Epithelial cell of alveolus of lung (primary cell): ENCODE measurements around the gene NDUFAF5. TPM values are rescaled to one million over a fixed set of nuclear protein-coding genes. Genes with fewer than 3 reads are reported as not detected.

Source experiments
- total RNA-seq: library from RNA; depleted of rRNA; stranded (reverse); fragments of >200 nt; gene quantifications from 2 replicates; pipeline ENCODE4 v1.2.1, GENCODE V29; 2015

Gene NDUFAF5, protein sequence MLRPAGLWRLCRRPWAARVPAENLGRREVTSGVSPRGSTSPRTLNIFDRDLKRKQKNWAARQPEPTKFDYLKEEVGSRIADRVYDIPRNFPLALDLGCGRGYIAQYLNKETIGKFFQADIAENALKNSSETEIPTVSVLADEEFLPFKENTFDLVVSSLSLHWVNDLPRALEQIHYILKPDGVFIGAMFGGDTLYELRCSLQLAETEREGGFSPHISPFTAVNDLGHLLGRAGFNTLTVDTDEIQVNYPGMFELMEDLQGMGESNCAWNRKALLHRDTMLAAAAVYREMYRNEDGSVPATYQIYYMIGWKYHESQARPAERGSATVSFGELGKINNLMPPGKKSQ
- 9.9 and 20.8 TPM in 2 replicates for total RNA-seq

DNA sequence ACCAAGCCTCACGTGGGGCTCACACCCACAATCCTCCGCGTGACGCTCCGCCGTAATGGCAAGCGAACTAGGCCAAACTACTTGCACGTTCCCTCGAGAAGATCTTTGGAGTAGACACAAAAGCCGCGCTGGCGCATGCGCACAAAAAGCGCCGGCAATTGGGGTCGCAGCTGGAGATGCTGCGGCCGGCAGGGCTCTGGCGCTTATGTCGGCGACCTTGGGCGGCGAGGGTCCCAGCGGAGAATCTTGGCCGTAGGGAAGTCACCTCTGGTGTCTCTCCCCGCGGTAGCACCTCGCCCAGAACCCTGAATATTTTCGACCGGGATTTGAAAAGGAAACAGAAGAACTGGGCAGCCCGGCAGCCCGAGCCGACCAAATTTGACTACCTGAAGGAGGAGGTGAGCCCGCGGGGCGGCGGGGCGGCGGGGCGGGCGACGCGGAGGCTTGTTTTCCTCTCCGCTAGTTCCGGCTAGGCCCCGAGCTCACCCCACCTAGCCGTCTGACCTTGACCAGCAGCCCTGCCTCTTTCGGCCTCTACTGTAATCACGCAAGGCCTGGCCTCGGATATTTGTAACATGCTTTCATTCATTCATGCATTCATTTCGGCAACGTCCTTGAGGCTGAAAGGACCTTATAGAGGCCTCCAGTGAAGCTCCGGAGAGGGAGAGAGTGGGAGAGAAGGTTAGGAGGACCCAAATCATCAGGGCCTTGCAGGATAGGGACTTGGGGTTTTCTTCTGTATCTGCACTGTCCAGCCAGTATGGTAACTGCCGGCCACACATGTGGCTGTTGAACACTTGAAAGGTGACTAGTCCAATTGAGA, at the start of gene NDUFAF5, which contains the start of gene ESF1:
NDUFAF5 (plus strand) TSS at position 136 of the 823 bp plus-strand sequence; CDS start at position 177, 41 bp downstream.
ESF1 (minus strand) TSS at position 27 of the 823 bp plus-strand sequence. CDS start 1,779 bp downstream, outside the sequence.

Other genes starting within 250 kb of the NDUFAF5 start
- gene TASP1, start 146.1 kb upstream of the NDUFAF5 start, total RNA-seq, result 3.7 and 4.5 TPM in 2 replicates
- gene ESF1, start 109 bp upstream of the NDUFAF5 start, total RNA-seq, result 4.3 and 4.8 TPM in 2 replicates
- gene SEL1L2, start 205.6 kb downstream of the NDUFAF5 start, total RNA-seq, result not detected in 2 replicates
- 0.39 and 0.96 TPM in 2 replicates for gene MACROD2, start 210.5 kb downstream of the NDUFAF5 start, total RNA-seq